Endothelial cell of umbilical vein (primary cell): ENCODE measurements around the gene WDR90. TPM values are rescaled to one million over a fixed set of nuclear protein-coding genes. Genes with fewer than 3 reads are reported as not detected.

Experiments used
- BruUV-seq: library from RNA; stranded (reverse); fragments of 400-500 nt; replicated peaks from 2 replicates; lab custom pipeline; 2021; lab: Mats Ljungman, UMichigan
- CTCF ChIA-PET: fragments of 300-600, 350-600 bp; sonication (Branson Sonifier 250); formaldehyde crosslinking; loops from one replicate; lab custom pipeline; 2021; ENCODE audit warnings: antibody characterized with exemption, inconsistent platforms; lab: Charles Lee
- POLR2A ChIA-PET: fragments of 300-600, 350-600 bp; sonication (Branson Sonifier 250); formaldehyde crosslinking; loops from one replicate; lab custom pipeline; 2021; ENCODE audit warnings: antibody characterized with exemption, inconsistent platforms; lab: Charles Lee
- DNase-seq: peaks from one replicate; pipeline ENCODE4 v3.0.0-alpha.2; 2011; ENCODE audit warnings: low read depth, low spot score
- FAIRE-seq: peaks from 2 replicates; lab custom pipeline; 2011; peaks lifted over from hg19 to GRCh38; lab: Jason Lieb, UNC
- H2AFZ ChIP-seq: 2 replicates; pipeline ENCODE4 v1.6.0; 2012; ENCODE audit warnings: low read depth, low read length, control low read depth, inconsistent platforms
- H3K27ac ChIP-seq: 2 replicates; pipeline ENCODE4 v1.5.1; 2011; ENCODE audit warnings: low read depth, mild to moderate bottlenecking, control low read depth, low read length, moderate library complexity; ENCODE audit not compliant: insufficient read depth
- H3K27me3 ChIP-seq, 2 experiments: 2 replicates each; pipeline versions ENCODE4 v1.6.0 to v1.6.1; 2011; ENCODE audit warnings: low read length in 2 of 2, mixed read lengths in 1 of 2; ENCODE audit not compliant: control insufficient read depth in 2 of 2, insufficient read depth in 2 of 2
- H3K36me3 ChIP-seq, 2 experiments: 2 replicates in 1 of 2; 3 replicates in 1 of 2; pipeline ENCODE4 v1.5.1; 2011; ENCODE audit warnings: low read length in 2 of 2, mild to moderate bottlenecking in 1 of 2, moderate library complexity in 1 of 2; ENCODE audit not compliant: control insufficient read depth in 2 of 2, insufficient read depth in 2 of 2; ENCODE audit errors: extremely low read depth in 1 of 2
- H3K4me1 ChIP-seq: 3 replicates; pipeline ENCODE4 v1.5.1; 2011; ENCODE audit warnings: mild to moderate bottlenecking, low read length; ENCODE audit not compliant: control insufficient read depth, insufficient read depth; ENCODE audit errors: extremely low read depth
- H3K4me2 ChIP-seq: 2 replicates; pipeline ENCODE4 v1.6.1; 2011; ENCODE audit warnings: low read length, control low read depth, mixed read lengths; ENCODE audit not compliant: insufficient read depth
- H3K4me3 ChIP-seq, 3 experiments: fragments of 200-600 bp in 1 of 3; sonication (generic), shearing (Covaris generic) in 1 of 3; replicated peaks in 1 of 3; 2 replicates each; pipeline ENCODE4 v1.5.1; 2011 to 2016; ENCODE audit warnings: control low read depth in 3 of 3, low read length in 3 of 3, mild to moderate bottlenecking in 2 of 3, inconsistent platforms in 1 of 3, low read depth in 1 of 3, moderate library complexity in 1 of 3; ENCODE audit not compliant: insufficient read depth in 1 of 3
- H3K79me2 ChIP-seq: 2 replicates; pipeline ENCODE4 v1.6.0; 2012; ENCODE audit warnings: low read length, inconsistent platforms; ENCODE audit not compliant: control insufficient read depth, insufficient read depth
- H3K9ac ChIP-seq: replicated peaks from 2 replicates; pipeline ENCODE3; 2011; ENCODE audit warnings: low read length, control low read depth; ENCODE audit not compliant: insufficient read depth; ENCODE audit errors: extremely low read depth
- H3K9me1 ChIP-seq: replicated peaks from 3 replicates; pipeline ENCODE4 v1.6.0; 2011; ENCODE audit warnings: mild to moderate bottlenecking, low read length; ENCODE audit not compliant: control insufficient read depth, insufficient read depth; ENCODE audit errors: extremely low read depth
- H3K9me3 ChIP-seq: replicated peaks from 2 replicates; pipeline ENCODE4 v1.5.1; 2012; ENCODE audit warnings: low read length, inconsistent platforms; ENCODE audit not compliant: control insufficient read depth, insufficient read depth
- H4K20me1 ChIP-seq: replicated peaks from 2 replicates; pipeline ENCODE3; 2011; ENCODE audit warnings: mild to moderate bottlenecking, low read length; ENCODE audit not compliant: control insufficient read depth, insufficient read depth; ENCODE audit errors: extremely low read depth
- EZH2 ChIP-seq: IDR thresholded peaks from 2 replicates; pipeline ENCODE4 v1.6.1; 2012; ENCODE audit warnings: borderline replicate concordance, low read depth, mild to moderate bottlenecking, moderate library complexity, low read length, inconsistent platforms; ENCODE audit not compliant: severe bottlenecking
- FOS ChIP-seq: IDR thresholded peaks from 2 replicates; pipeline ENCODE4 v1.6.1; 2011; ENCODE audit warnings: mild to moderate bottlenecking, low read length, moderate library complexity, borderline replicate concordance; ENCODE audit not compliant: insufficient read depth
- GATA2 ChIP-seq: IDR thresholded peaks from 2 replicates; pipeline ENCODE4 v1.7.0; 2011; ENCODE audit warnings: low read depth, mild to moderate bottlenecking, moderate library complexity, mixed read lengths, low read length; ENCODE audit not compliant: insufficient read length, insufficient read depth
- JUN ChIP-seq: IDR thresholded peaks from 2 replicates; pipeline ENCODE4 v1.6.1; 2011; ENCODE audit warnings: borderline replicate concordance, low read depth; ENCODE audit not compliant: insufficient read length, insufficient read depth
- MYC ChIP-seq: IDR thresholded peaks from one replicate; pipeline ENCODE4 v1.6.1; 2011; ENCODE audit warnings: mild to moderate bottlenecking, low read depth, low read length
- POLR2A ChIP-seq: IDR thresholded peaks from 2 replicates; pipeline ENCODE4 v1.6.1; 2012; ENCODE audit warnings: low read depth, mild to moderate bottlenecking, control low read depth, low read length
- POLR2AphosphoS5 ChIP-seq: IDR thresholded peaks from 2 replicates; pipeline ENCODE4 v1.6.1; 2012; ENCODE audit warnings: low read depth, mild to moderate bottlenecking, control low read depth, low read length, moderate library complexity; ENCODE audit not compliant: insufficient read depth
- dilution Hi-C: fragments of 300-500 bp; cut with MboI; formaldehyde crosslinking; loops from one replicate; pipeline ENCODE4 v1.15.0; 2019; ENCODE audit warnings: low sequenced_read_pairs; ENCODE audit not compliant: extremely low pct_ligation_motif_present
- intact Hi-C: fragments of 100-400 bp; cut with micrococcal nuclease; formaldehyde crosslinking; loops from one replicate; pipeline ENCODE4 v1.10.0; 2022
- polyA plus RNA-seq, 4 experiments: library from polyadenylated mRNA; depleted of rRNA in 3 of 4; stranded (reverse) in 3 of 4; unstranded in 1 of 4; fragments of >200 nt; gene quantifications; 2 replicates each; pipeline versions ENCODE4 v1.2.1 to v1.2.3, GENCODE V29; 2011 to 2012; ENCODE audit warnings: missing spikeins in 1 of 4
- total RNA-seq: library from RNA; stranded (reverse); gene quantifications from 2 replicates; pipeline ENCODE4 v1.2.3, GENCODE V29; 2021
- TF ChIP-seq, protein P1 (sequence below), 2 donors: IDR thresholded peaks; 1 replicate in 1 of 2; 2 replicates in 1 of 2; pipeline ENCODE4 v1.5.1; 2011; ENCODE audit warnings: low read length in 2 of 2, mild to moderate bottlenecking in 2 of 2, moderate library complexity in 2 of 2, control low read depth in 1 of 2, inconsistent platforms in 1 of 2, low read depth in 1 of 2; ENCODE audit not compliant: insufficient read depth in 1 of 2; ENCODE audit errors: extremely low read depth in 1 of 2
- TF ChIP-seq, protein P2 (sequence below): IDR thresholded peaks from 2 replicates; pipeline ENCODE4 v1.6.1; 2011; ENCODE audit not compliant: insufficient read depth, insufficient read length

The WDR90 gene
- total and polyA plus RNA-seq, 2 donors (not counting 3 experiments of a cell fraction or from before 2014, with no cell fraction given) = 22.2 to 51.8 TPM

DNA sequence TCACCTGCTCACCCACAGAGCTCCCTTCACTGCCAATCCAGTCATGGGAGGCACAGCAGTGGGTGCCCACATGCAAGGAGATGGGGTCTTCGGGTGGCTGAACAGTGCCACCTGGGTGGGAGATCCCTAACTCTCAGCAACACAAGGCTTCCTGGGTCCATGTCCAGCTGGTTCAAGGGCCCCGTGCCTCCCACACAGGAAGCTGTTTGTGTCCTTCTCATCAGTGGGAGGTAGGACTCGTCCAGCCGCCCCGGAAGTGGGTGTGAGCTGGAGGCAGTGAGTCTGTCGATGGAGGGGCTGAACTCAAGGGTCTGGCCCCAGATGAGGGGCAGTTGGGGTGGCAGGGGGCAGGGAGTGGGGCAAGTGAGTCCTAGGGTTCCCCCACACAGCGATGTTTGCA, 54.9 kb downstream of the WDR90 start:
- no peak overlapping the region for H3K27ac ChIP-seq
- no peaks in the 10 kb centered on the region for H3K4me1 ChIP-seq
- no peak overlapping the region for H2AFZ ChIP-seq
- intact Hi-C loops (no loop called here), dilution Hi-C loops (no loop called here)
- POLR2A ChIA-PET = no interaction called here
- H3K9me1 ChIP-seq = no peaks in the 10 kb centered on the region
- H3K36me3 ChIP-seq = no peaks in the 10 kb centered on the region
- peaks cover 39 to 44% of the 10 kb centered on the region in 2 experiments for H3K27me3 ChIP-seq
- no peak overlapping the region for H3K9ac ChIP-seq
- H4K20me1 ChIP-seq = no peaks in the 10 kb centered on the region
- no peak for DNase-seq
- TF ChIP-seq POLR2A (no peak), POLR2AphosphoS5 (no peak), JUN (no peak), EZH2 (no peak), FOS (no peak), MYC (no peak), GATA2 (no peak)
- TF ChIP-seq, protein P1, sequence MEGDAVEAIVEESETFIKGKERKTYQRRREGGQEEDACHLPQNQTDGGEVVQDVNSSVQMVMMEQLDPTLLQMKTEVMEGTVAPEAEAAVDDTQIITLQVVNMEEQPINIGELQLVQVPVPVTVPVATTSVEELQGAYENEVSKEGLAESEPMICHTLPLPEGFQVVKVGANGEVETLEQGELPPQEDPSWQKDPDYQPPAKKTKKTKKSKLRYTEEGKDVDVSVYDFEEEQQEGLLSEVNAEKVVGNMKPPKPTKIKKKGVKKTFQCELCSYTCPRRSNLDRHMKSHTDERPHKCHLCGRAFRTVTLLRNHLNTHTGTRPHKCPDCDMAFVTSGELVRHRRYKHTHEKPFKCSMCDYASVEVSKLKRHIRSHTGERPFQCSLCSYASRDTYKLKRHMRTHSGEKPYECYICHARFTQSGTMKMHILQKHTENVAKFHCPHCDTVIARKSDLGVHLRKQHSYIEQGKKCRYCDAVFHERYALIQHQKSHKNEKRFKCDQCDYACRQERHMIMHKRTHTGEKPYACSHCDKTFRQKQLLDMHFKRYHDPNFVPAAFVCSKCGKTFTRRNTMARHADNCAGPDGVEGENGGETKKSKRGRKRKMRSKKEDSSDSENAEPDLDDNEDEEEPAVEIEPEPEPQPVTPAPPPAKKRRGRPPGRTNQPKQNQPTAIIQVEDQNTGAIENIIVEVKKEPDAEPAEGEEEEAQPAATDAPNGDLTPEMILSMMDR (IDR thresholded peaks at IDR 0.05; ENCODE audit: extremely low read depth in 1 of 2, insufficient read depth in 1 of 2, low read depth in 1 of 2, low read length in 2 of 2) = no peak
- TF ChIP-seq, protein P2, sequence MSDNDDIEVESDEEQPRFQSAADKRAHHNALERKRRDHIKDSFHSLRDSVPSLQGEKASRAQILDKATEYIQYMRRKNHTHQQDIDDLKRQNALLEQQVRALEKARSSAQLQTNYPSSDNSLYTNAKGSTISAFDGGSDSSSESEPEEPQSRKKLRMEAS = no peak
- no peaks in the 10 kb centered on the region for H3K79me2 ChIP-seq
- no TSS peak for BruUV-seq
- CTCF ChIA-PET = interaction anchor here (0.7 to 2.7 kb wide), 5 partner anchors 11 to 81 kb away, joined by 3 to 10 read pairs (median 4); partner anchors contain the start of genes ANTKMT, METRN and WDR24
- no peaks in the 10 kb centered on the region for H3K9me3 ChIP-seq
- no peak overlapping the region for H3K4me3 ChIP-seq
- no peak for FAIRE-seq
- no peak overlapping the region for H3K4me2 ChIP-seq
